Fibroblast of the aortic adventitia (primary cell): ENCODE data around the gene PTGR2. TPM values are rescaled to one million over a fixed set of nuclear protein-coding genes. Genes with fewer than 3 reads are reported as not detected.
"Not testable (repeated sequence)": the region's sequence is repeated elsewhere in the genome, so short reads cannot be mapped to it uniquely, and the experiment has no call there.

ENCODE experiments used
- DNase-seq: peaks from one replicate; pipeline ENCODE4 v3.0.0-alpha.2; 2010; ENCODE audit warnings: low read depth
- H3K4me3 ChIP-seq: 2 replicates; pipeline ENCODE4 v1.5.1; 2011; ENCODE audit warnings: low read depth, mild to moderate bottlenecking, control low read depth, low read length, moderate library complexity
- total RNA-seq: library from RNA; depleted of rRNA; stranded (reverse); fragments of >200 nt; gene quantifications from 2 replicates; pipeline ENCODE4 v1.2.3, GENCODE V29; 2012; ENCODE audit warnings: low replicate concordance
- TF ChIP-seq, protein P1 (sequence below): IDR thresholded peaks from 2 replicates; pipeline ENCODE4 v1.5.1; 2011; ENCODE audit warnings: mild to moderate bottlenecking, low read length, control low read depth, inconsistent platforms; ENCODE audit not compliant: insufficient read depth

The PTGR2 gene
- total RNA-seq, 1 donor = 9.3 TPM

DNA sequence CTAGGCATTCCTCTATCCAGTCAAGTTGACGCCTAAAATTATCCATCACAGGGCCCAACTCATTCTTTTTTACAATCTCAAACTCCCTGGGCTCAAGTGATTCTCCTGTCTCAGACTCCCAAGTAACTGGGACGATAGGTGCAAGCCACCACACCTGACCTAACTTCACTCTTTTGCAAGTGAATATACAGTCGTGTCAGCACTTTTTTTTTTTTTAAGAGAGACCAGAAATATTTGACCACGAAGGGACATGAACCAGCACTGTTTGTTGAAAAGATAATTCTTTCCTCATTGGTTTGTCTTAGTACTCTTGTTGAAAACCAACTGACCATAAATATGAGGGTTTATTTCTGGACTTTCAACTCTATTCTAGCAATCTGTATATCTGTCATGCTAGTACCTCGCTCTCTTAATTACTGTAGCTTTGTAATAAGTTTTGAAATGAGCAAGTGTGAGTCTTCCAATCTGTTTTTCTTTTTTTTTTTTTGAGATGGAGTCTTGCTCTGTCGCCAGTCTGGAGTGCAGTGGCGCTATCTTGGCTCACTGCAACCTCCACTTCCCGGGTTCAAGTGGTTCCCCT, 14.0 kb downstream of the PTGR2 start:
- TF ChIP-seq, protein P1, sequence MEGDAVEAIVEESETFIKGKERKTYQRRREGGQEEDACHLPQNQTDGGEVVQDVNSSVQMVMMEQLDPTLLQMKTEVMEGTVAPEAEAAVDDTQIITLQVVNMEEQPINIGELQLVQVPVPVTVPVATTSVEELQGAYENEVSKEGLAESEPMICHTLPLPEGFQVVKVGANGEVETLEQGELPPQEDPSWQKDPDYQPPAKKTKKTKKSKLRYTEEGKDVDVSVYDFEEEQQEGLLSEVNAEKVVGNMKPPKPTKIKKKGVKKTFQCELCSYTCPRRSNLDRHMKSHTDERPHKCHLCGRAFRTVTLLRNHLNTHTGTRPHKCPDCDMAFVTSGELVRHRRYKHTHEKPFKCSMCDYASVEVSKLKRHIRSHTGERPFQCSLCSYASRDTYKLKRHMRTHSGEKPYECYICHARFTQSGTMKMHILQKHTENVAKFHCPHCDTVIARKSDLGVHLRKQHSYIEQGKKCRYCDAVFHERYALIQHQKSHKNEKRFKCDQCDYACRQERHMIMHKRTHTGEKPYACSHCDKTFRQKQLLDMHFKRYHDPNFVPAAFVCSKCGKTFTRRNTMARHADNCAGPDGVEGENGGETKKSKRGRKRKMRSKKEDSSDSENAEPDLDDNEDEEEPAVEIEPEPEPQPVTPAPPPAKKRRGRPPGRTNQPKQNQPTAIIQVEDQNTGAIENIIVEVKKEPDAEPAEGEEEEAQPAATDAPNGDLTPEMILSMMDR = no peak
- DNase-seq = no peak

DNA sequence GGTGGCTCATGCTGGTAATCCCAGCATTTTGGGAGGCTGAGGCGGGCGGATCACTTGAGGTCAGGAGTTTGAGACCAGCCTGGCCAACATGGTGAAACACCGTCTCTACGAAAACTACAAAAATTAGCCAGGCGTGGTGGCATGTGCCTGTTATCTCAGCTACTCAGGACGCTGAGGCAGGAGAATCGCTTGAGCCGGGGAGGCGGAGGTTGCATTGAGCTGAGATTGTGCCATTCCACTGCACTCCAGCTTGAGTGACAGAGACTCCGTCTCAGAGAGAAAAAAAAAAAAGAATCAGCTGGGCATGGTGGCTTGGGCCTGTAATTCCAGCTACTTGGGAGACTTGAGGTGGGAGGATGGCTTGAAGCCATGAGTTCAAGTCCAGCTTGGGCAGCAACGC, 18.1 kb downstream of the PTGR2 start:
- H3K4me3 ChIP-seq, DNase-seq: not testable (repeated sequence)

More for the DNA sequence above, 14.0 kb downstream of the PTGR2 start:
- H3K4me3 ChIP-seq = no peak overlapping the region

DNA sequence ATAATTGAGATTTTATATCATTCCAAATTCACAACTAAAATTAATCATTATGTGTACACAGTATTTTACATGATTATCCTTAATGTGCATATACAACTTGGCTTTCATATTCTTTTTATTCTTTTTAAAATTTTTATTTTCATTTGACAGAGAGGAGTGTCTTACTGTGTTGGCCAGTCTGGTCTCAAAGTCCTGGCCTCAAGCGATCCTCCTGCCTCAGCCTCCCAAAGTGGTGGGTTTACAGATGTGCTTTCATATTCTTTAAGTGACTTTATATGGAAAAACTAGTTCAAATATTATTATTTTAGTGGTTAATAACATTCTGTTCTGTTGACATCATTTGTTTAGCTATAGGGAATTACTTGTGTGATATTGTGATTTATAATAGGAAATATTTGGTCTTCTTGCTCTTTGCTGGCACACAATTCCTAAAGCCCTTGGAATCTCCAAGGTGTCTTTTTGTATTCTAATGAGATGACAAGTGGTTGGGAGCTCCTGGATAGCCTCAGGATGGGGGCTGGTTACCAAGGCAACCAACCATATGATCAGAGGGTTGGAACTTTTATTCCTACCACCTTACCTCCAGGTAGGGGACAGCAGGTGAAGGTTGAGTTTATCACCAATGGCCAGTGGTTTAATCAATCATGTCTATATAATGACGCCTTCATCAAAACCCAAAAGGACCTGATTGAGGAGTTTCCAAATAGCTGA, 19.0 kb downstream of the PTGR2 start:
- no peak for DNase-seq
- TF ChIP-seq, protein P1 = no peak
- H3K4me3 ChIP-seq = no peak overlapping the region

DNA sequence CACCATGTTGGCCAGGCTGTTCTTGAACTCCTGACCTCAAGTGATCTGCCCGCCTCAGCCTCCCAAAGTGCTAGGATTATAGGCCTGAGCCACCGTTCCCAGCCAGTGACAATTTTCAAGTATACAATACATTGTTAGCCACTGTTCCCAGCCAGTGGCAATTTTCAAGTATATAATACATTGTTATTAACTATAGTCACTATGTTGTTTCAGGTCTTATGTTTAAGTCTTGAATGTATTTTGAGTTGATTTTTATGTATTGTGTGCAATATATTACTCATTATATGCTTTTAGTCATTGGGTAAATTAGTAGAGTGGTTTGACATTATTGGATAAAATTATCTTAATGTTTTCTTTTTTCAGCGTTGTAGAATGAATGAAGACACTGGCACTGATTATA, 22.0 kb downstream of the PTGR2 start:
- no peak for DNase-seq
- TF ChIP-seq, protein P1 = no peak
- no peak overlapping the region for H3K4me3 ChIP-seq

DNA sequence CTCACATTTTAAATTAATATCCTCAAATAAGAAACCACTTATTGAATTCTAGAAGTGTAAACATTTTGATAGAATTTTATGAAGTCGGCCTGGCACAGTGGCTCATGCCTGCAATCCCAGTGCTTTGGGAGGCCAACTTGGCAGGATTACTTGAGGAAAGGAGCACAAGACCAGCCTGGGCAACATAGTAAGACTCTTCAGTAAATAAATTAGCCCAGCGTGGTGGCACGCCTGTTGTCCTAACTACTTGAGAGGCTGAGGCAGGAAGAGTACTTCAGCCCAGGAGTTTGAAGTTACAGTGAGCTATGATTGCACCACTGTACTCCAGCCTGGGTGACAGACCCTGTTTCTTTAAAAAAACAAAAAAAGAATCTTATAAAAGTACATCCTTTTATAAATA, 26.2 kb downstream of the PTGR2 start:
- TF ChIP-seq, protein P1 = no peak
- DNase-seq = no peak
- no peak overlapping the region for H3K4me3 ChIP-seq

DNA sequence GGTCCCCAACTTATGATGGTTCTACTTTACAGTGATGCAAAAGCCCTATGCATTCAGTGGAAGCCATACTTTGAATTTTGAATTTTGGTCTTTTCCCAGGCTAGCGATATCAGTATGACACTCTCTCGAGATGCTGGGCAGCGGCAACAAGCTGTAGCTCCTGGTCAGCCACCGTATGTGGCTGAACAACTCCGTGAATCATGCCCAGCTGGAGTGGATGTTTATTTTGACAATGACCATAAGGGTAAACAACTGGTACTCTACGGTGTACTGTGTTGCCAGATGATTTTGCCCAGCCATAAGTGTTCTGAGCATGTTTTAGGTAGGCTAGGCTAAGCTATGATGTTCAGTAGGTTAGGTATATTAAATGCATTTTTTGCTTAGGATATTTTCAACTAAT, 26.8 kb downstream of the PTGR2 start:
- H3K4me3 ChIP-seq = no peak overlapping the region
- DNase-seq = no peak
- TF ChIP-seq, protein P1 = no peak

DNA sequence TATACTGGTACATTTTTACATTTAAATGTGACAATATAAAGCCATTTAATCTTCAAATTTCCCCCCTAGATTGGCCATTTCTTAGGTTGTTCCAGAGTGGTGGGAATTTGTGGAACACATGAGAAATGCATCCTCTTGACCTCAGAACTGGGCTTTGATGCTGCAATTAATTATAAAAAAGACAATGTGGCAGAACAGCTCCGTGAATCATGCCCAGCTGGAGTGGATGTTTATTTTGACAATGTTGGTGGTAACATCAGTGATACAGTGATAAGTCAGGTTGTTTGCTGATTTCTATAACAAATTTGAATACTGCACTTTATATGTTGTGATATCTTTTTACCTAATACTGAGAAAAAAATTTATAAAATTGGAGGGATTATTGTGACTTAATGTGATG, 27.4 kb downstream of the PTGR2 start:
- DNase-seq = no peak
- TF ChIP-seq, protein P1 = no peak
- no peak overlapping the region for H3K4me3 ChIP-seq
